NCI-H2196 (cell line): ENCODE data around the gene MED28.

Experiments
- DNase-seq: peaks from one replicate; lab custom pipeline; 2025; ENCODE audit not compliant: unreplicated experiment; lab: John Stamatoyannopoulos, UW

Gene MED28

DNA sequence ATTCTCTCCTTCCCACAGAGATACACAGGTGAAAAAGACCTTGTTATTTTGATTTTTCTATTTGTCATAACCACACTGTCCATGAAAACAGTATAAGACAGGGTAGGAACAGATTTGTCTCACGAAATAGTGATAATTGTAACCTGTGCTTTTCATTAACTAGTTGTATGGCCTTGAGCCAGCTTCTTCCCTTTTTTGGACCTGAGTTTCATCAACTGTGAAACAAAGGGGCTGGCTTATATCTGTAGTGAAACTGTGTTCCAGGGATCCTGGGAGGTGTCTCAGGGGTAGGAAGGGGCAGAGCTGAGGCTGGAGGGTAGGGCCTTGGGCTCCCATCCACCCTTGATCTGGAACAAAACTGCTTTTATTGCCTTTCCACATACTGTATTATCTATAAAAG is 50.9 kb downstream of the MED28 start:
- DNase-seq = no peak

DNA sequence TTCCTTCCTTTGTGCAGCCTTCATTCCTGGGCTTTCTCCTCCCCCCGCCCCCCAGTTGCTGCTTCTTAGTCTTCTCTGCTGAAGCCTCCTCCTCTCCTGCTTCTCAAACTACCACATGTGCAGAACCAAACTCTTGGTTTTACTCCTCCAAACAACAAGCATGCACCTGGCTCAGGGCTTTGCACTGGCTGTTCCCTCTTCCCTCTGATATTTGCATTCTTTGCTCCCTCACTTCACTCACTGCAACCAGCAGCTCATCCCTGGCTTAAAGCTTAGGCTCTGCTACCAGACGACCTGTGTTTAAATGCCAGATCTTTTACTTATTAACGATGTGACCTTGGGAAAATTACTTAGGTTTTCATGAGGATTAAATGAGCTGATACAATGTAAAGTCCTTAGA is 51.4 kb downstream of the MED28 start:
- DNase-seq = no peak

DNA sequence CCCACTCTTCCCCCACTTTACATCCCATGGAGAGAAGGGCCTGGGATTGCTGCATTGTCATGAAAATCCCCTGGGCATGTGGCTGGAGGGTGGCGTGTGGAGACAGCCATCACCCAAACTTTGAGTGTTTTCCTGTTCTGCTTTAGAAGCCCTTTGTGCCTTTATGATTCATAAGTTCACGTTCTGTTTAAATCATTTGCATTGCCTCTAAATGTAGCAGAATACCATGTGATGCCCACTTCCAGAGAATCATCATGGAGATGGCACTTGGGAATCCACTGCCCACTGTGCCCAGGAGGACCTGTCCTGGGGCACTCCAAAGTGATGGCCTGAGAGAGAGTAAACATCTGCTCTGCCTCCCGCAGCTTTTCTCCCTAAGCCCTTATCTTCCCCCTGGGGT is 52.8 kb downstream of the MED28 start:
- no peak for DNase-seq

DNA sequence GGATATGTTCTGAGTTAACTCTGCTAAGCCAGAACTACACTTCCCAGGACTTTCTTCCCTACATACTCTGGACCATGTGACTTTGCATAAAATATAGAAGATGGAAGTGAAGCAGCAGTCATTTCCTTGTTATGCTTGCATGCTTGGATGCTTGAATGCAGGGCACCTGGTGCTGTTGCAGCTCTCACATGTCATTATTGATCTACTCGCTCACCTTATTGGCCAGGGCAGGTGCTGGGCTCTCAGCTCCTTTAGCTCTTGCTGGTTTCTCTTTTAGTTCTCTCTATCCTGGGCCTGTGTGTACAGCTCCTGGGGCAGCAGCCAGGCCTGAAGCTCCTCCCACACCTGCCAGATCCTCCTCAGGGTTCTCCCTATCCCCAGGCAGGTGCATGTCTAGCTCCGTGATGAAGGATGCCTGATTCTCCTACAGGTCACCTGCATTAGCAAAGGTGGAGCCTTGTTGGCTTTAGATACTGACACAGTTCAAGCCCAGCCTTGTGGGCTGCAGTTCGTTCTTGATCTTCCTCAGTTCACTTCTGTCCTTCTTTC is 53.3 kb downstream of the MED28 start:
- peak; percentile 65 for DNase-seq

DNA sequence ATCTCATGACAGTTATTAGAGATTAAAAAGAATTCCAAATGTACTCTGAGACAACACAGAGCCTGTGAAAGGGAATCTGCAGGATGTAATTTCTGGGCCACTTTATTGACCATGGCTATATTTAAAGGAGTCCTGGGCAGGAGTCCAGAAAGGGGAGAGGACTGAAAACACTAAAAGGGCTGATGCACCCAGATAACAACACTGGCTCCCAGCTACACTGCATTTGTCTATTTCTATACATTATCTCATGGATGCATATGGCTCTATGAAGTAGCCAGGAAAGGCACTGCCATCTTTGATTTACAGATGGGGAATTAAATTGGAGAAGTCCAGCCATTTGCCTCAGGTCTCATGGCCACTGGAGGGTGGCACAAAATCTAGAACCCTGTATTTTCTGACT is 56.0 kb downstream of the MED28 start:
- DNase-seq = no peak

DNA sequence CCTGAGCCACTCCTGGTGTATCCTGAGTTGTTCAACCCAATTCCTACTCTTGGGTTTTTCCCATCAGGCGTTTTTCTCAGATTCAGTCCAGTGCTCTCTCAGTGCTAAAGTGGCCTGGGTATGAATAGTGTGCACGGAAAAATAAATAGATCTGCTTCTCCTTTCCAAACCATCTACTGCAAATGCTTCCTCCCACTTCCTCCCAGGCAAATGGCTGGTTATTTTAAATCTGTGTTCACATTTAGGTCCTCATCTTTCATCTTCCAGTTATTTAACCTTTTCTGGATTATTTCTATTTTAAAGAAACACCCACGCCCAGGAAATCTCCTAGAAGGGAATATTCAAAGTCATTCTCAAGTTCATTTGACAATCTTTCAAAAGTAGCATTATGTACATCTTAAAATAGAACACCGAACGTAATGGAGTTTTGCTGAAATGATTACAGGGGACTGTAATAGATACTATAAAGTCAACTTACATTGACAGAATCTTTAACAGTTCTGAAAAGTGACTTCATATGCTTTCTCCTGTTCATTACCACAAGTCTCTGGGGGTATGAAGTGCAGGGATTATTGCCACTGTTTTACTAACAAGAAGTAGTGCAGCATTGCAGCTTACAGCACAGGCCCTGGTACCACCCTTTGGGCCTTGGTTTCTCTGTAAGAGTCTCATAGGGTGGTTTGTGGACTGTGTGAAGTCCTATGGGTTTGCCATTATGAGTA is 66.3 kb downstream of the MED28 start:
- DNase-seq = no peak

DNA sequence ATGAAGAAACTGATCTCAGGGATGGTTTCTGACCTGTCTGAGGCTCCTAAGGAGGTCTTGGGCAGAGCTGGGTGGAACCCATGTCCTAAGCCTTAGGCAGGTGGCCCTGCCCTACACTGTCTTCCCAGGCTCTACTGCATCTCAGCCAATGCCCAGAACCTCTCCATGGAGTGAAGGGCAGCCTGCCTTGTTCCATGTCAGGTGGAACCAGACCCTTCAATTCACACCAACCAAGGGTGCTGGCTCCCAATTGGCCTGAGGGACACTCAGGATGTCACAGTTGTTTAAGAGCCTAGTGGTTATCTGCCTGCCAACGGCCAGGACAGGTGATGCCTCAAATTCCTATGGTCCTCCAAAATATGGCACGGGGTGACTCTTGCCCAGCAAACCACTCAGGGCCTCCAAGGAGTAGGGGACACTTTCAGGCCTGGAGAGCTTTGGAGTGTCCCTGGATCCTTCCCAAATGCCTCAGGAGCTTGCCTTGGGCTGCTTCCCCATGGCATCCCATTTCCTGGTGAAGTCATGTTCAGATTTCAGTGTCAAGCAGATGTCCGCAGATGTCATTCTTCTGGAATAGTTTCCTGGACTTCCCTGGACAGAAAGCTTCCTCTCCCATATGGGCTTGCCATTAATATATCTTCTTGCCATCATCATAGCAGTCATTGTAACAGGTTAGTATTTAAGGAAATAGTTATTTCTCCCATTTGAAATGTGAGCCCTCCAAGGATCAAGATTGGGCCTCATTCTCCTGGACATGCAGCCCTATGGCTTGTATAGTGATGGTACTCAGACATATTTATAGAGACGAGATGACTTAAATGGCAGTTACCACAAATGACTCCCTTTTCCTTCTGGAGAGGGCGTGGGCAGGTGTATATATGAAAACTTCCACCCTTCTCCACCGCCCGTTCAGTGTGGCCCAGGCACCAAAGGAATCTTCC is 67.1 kb downstream of the MED28 start:
- DNase-seq = no peak

DNA sequence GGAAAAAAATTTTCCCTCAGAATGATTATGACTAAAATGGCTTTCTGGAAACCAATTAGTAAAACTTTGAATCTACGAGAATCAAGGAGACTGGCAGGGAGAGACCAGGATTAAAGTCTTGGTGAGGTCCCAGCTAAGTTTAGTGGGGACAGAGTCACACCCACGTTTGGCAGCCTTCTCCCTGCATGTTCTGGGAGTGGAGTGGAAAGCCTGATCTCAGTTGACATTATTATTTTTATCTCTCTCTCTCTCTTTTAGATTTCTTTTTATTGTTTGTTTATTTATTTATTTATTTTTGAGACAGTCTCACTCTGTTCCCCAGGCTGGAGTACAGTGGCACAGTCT is 67.8 kb downstream of the MED28 start:
- no peak for DNase-seq
